Measurements from ENCODE around the gene AOPEP.
A peak's percentile ranks its signal among the peaks of the same experiment; 100 is the strongest.

AOPEP gene

GRCh38 chr9:95083086-95083768 lies 356.7 kb downstream of the AOPEP start:
- no peak for DNase-seq (ENCODE audit: low read depth, low spot score)

DNA sequence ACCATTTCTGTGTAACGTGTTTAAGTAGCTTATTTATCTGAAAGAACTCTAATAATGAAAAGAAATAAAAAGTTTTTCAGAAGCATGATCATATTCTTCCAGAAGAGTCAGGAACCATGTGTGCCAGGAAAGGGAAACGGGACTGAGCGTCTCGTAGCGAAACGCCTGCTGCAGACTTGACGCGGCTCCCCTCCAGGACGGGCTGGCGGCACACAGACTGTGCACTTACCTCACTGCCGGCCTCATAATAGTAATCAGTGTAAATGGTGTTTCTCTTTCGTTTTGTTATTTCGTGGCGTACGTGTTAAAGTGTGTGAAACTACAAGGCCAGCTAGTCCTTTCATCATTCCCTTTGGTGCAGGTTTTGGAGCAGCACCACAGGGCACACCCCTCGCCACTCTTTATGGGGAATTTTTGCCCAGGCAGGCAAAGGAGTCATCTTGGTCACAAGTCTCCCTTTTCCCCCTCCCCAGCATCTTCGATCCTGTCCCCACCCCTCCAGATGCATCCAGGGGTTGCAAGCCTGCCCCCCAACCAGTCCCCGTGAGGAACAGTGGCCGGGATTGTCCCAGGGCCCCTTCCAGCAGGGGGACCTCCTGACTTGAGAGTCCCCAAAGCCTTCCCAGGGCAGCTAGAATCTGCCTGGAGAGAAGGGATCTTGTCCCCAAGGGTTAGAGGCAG lies 357.9 kb downstream of the AOPEP start:
- DNase-seq (ENCODE audit: low read depth, low spot score), result no peak

- no peak for DNase-seq (ENCODE audit: low read depth, low spot score)
Observed at GRCh38 chr9:95085036-95085770, 358.7 kb downstream of the AOPEP start.

DNA sequence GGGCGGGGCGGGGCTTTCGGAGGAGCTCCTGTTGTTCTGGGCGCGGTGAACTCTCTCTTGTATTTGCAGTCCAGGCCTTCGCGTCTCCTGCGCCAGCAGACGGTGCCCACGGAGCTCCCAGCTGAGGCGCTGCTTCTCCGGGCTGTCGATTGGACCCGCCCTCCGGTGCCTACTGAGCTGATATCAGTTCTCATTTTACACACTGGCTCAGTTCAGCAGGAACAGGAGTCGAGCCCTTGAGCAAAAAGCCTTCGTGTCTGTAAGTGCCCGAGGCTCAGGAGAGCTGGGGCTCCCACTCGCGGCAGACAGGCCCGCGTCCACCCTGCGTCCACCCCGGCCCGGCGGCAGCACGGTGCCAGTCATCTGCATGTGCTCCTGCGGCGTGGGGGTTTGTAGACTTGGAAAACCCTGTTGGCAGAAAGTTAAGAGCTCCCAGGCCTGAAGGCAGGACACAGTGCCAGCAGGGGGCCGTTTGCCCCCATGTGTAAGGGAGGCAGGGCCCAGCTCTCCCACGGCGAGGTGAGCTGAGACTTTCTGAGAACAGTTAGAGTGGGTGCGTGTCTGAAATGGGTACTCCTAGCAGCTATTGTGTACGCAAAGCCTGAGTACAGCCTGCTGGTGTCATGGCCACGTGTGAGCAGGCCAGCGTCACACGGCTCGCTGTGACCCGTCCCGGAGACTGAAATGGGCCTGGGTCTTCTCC lies 359.5 kb downstream of the AOPEP start:
- no peak for DNase-seq (ENCODE audit: low read depth, low spot score)

DNA sequence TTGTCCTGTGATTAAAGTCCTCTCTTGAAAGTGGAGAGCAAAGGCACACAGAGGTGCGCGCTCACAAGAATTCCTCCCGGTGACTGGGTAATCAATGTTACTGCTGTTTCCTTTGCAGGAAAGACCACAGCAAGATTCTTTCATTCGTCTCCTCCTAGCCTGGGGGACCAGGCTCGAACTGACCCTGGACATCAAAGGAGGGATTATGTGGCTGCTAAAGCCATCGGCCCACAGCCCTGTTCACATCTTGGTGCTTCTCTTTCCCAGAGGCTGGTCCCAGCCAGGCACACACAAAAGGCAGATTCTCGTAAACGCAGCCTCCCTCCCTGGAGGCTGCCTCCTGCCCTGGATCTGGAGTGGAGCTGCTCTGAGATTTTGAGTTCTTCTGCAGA lies 360.1 kb downstream of the AOPEP start:
- DNase-seq (ENCODE audit: low read depth, low spot score), result no peak

DNA sequence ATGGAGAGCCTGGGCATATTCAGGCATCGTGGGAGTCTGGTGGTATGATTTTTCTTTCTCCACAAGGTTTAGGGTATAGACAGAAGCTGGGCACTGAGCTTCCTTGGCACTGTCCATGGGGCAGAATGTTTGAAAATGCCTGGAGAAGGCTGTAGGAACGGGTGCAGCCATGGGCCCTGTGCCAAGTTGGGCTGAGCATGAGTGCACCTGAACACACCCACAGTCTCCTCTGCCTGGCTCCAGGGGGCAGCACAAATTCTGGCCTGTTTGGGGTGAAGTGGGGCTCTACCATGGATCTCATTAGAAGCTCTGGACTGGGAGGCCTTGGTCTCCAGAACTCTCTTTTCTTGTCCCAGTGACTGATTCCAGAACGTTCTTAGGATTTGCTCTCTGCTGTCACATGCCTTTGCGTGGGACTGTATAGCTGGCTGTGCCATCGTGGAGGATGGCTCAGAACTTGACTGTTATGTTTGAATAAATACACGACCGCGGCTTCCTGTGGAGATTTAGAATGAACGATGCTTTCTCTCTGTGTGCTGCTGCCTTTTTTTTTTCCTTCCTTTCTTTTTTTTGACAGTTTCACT lies 361.3 kb downstream of the AOPEP start:
- no peak for DNase-seq (ENCODE audit: low read depth, low spot score)

DNA sequence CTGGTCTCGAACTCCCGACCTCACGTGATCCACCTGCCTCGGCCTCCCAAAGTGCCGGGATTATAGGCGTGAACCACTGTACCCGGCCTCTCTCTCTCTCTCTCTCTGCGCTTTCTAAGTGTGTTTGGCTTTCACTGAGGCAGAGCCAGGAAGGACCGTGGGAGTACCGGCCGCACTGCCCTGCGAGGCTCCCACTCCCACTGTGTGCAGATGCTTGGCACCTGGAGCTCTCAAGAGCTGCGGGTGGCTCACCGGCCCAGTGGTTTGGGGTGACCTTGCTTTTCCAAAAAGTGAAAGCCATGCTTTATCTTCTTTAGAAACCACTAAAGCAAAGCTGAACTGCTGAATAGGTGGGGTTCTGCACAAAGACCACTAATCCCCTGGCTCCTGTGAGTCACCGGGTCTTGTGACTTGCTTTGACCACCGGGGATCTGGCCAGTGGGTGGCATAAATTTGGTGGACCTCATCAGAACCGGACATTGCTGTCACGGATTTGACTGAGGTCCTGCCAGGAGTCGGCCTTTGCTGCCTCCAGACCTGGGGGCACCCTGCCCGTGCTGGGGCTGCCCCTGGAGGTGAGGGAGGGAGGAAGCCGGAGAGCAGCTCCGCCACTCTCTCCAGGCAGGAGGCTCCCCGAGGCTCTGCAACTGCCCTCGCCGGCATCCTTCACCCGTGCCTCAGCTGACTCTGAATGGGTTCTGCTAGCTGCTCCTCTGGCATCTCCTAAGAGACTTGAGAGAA lies 362.1 kb downstream of the AOPEP start:
- DNase-seq (ENCODE audit: low read depth, low spot score), result no peak

DNA sequence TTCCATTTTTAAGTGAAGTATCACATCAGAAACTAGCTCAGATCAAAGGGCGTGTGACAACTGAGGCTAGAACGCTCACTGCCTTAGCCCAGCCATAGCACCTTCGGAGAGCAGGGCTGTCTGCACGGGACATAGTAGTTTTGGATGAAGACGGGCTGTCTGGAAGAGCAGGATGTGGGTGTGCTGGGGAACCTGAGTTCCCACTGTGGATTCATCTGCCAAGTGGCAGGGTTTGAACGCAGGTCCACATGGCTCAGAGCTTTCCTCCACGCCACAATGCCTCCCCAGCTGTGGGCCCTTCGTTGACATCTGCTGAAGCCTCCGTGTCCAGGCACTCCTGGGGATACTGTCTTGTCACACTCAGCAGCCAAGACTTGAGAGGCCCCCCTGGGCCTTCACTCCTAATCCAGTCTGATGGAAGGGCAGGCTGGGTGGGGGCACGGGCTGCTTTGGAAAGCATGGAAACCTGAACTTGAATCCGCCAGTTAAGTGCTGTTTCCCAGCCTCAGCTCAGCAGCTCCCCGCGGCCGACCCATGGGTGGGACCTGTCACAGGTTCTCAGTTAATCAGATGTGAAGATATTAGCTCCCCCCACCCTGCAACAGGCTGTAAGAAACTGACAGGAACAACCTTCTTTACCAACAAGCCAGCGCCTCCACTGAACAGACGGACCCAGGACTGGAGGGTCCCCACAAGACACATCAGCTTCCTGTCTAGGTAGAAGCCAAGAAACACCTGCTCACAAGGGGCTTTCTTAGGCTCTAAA lies 362.9 kb downstream of the AOPEP start:
- DNase-seq (ENCODE audit: low read depth, low spot score), result no peak

- no peak for DNase-seq (ENCODE audit: low read depth, low spot score)
Observed at GRCh38 chr9:95090023-95090791, 363.7 kb downstream of the AOPEP start.

- DNase-seq (ENCODE audit: low read depth, low spot score), result no peak
Observed at GRCh38 chr9:95090871-95091577, 364.5 kb downstream of the AOPEP start.

GRCh38 chr9:95091601-95092261 lies 365.2 kb downstream of the AOPEP start:
- DNase-seq (ENCODE audit: low read depth, low spot score), result peak; percentile 36

DNA sequence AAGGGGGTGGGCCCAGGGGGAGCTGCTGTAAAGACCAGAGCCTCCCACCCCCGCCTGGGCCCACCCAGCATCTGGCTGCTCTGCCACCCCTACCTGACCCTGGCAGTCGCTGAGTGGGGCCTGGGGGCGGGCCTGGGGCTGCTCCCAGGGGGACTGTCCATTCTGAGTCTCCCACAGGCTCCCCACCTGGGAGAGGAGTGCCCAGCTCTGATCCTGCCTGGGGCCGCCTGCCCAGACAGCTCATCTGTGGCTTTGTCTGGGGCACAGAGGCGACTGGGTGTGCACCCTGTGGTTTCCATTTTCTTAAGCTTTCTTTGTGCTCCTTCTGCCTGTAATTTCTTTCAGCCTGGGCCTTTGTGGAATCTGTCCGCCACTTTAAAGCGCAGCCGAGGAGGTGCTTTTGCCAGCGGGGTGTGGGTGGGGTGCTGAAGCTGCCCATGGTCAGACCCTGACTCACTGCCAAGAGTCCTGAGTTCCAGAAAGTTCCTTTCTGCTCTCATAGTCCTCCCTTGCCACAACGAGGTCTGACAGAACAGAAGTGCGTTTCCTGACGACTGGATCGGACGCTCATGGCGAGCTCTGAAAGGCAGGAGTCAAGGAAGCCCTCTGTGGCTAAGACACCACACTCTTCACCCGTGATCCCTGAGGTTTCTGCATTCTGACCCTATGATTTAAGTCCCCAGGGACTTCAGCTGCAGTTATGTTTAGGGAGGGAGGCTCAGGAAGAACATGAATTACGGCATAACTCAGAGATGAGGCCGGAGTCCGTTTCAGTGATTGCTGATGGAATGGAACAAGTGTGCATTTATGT lies 366.0 kb downstream of the AOPEP start:
- peak; percentile 69 for DNase-seq (ENCODE audit: low read depth, low spot score)

DNA sequence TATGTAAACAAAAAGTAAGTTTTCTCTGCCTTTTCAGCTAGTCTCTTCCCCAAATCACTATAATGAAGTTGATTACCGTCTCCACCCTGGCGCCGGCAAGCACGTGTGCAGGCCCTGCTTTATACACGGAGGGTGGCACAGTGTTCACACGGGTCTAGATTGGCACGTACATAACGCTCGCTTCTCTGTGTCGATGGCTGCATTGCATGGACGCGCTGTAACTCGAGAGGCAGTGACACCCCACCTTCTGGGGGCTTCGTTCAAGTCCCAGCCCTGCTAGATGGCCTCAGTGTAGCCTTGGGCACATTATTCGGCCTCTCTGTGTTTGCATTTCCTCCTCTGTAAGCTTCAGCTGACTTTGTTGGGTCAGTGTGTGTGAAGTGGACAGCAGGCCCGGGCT lies 367.1 kb downstream of the AOPEP start:
- DNase-seq (ENCODE audit: low read depth, low spot score), result no peak

DNA sequence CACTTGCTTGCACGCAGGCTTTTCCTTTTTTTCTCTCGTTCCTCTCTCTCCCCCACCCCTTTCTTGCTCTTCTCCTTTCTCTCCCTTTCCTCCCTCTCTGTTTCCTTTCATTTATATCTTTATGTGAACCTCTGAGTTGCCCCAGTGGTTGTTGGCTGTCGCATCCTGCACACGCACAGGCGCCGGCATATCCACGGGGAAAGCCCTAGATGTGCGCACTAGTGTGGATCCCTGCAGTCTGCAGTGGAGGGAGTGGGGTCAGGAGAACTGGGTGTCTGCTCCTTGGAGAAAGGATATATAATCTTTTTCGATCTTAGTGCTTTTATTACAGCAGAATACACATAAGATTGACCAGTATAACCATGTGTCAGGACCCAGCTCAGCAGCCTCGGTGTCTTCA lies 367.5 kb downstream of the AOPEP start:
- no peak for DNase-seq (ENCODE audit: low read depth, low spot score)

- DNase-seq (ENCODE audit: low read depth, low spot score), result no peak
Observed at GRCh38 chr9:95095641-95096355, 369.3 kb downstream of the AOPEP start.

- no peak for DNase-seq (ENCODE audit: low read depth, low spot score)
Observed at GRCh38 chr9:95096381-95096780, 369.9 kb downstream of the AOPEP start.

DNA sequence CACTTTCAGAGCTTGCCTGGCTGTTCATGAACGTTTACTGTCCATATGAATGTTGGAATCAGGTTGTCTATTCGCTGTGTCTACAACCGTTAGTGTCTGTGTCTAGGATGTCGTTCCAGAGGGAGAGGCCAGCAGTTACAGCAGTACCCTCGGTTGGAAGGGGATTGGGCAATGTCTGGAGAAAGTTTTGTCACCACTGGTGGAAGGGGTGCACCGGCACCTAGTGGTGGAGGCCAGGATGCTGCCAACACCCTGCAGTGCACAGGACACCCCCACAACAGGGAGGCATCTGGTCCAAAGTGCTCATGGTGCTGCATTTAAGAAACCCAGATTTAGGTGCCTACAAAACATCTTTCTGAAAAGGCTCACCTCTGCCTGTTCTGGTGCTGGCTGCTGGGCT lies 370.3 kb downstream of the AOPEP start:
- no peak for DNase-seq (ENCODE audit: low read depth, low spot score)

Measured in brain pericyte (primary cell).